Measurements from ENCODE around the gene KRT71.

DNA sequence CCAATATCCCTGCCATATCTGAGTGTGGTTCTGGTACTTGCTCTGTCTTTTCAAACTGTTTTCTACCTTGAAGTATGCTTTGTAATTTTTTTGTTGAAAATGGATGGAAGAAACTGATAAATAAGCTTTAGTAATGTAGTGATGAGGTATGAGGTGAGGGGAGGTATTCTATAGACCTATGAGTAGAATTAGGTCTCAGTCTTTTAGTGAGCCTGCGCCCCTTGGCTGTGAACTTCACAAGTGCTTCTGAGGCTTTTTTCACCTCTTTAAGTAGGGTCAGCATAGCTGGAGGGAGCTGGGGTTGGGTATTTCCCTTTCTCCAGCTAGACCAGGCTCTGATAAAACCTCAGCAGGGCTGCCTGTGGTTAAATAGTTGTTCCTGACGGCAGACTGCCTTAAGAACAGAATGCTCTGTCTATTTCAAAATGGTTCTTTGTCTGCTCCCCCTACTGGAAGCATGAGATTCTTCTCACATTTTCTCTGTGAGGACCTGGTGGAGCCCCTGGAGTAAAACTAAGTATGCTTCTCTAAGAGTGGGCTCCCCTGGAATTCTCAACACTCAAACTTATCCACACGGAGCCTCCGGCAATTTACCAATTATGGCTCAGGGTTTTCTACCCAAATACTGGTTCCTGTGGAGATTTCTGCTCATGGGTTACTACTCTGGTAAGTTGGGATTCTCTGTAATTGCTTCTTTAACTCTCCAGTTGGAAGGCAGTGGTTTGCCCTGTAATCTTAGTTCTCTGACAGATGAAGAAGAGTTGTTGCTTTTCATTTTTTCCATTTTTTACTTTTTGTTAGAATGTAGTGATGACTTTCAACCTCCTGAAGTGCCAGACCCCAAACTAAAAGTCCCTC, 45.9 kb downstream of the KRT71 start:
- TF ChIP-seq, protein P1, sequence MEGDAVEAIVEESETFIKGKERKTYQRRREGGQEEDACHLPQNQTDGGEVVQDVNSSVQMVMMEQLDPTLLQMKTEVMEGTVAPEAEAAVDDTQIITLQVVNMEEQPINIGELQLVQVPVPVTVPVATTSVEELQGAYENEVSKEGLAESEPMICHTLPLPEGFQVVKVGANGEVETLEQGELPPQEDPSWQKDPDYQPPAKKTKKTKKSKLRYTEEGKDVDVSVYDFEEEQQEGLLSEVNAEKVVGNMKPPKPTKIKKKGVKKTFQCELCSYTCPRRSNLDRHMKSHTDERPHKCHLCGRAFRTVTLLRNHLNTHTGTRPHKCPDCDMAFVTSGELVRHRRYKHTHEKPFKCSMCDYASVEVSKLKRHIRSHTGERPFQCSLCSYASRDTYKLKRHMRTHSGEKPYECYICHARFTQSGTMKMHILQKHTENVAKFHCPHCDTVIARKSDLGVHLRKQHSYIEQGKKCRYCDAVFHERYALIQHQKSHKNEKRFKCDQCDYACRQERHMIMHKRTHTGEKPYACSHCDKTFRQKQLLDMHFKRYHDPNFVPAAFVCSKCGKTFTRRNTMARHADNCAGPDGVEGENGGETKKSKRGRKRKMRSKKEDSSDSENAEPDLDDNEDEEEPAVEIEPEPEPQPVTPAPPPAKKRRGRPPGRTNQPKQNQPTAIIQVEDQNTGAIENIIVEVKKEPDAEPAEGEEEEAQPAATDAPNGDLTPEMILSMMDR (IDR thresholded peaks at IDR 0.05; ENCODE audit: low read length): peak; percentile 45
- no peak for TF ChIP-seq EZH2phosphoT487 (IDR thresholded peaks at IDR 0.05; ENCODE audit: low read length)
